ENCODE measurements around the gene DBN1.

The DBN1 gene
- 0 to 1.5 (median 1.2) reads per million in 4 donors for total RNA-seq

GRCh38 chr5:177473443-177474001 is at the start of gene DBN1:
DBN1 (minus strand) TSS chr5:177473634; CDS start chr5:177473521, 113 bp downstream.
- DNase-seq = no peak

GRCh38 chr5:177520916-177521513 is 47.6 kb upstream of the DBN1 start:
- DNase-seq = no peak

GRCh38 chr5:177520271-177520670 is 46.8 kb upstream of the DBN1 start:
- DNase-seq = no peak

GRCh38 chr5:177519463-177520235 is 46.2 kb upstream of the DBN1 start:
- no peak for DNase-seq

- DNase-seq = peak; percentile 91 to 96 (median 92)
Observed at GRCh38 chr5:177516601-177517568, 43.5 kb upstream of the DBN1 start, which contains the start of gene DDX41. DDX41 (minus strand) TSS chr5:177516961; CDS start chr5:177516945, 16 bp downstream.

GRCh38 chr5:177515580-177515979 is 42.1 kb upstream of the DBN1 start:
- no peak for DNase-seq

- DNase-seq = no peak
Observed at GRCh38 chr5:177514541-177514940, 41.1 kb upstream of the DBN1 start.

GRCh38 chr5:177513500-177513899 is 40.1 kb upstream of the DBN1 start:
- DNase-seq = no peak

GRCh38 chr5:177512736-177513380 is 39.4 kb upstream of the DBN1 start:
- DNase-seq = no peak

- no peak for DNase-seq
Observed at GRCh38 chr5:177511796-177512675, 38.6 kb upstream of the DBN1 start.

- DNase-seq = no peak
Observed at GRCh38 chr5:177511181-177511580, 37.7 kb upstream of the DBN1 start.

- DNase-seq = no peak
Observed at GRCh38 chr5:177510567-177511053, 37.2 kb upstream of the DBN1 start.

- no peak for DNase-seq
Observed at GRCh38 chr5:177509991-177510566, 36.6 kb upstream of the DBN1 start.

GRCh38 chr5:177509381-177509951 is 36.0 kb upstream of the DBN1 start, which contains the start of gene DOK3:
DOK3 (minus strand) TSS chr5:177509826; CDS start chr5:177509540, 286 bp downstream.
- DNase-seq = no peak

GRCh38 chr5:177508837-177509236 is 35.4 kb upstream of the DBN1 start:
- no peak for DNase-seq

GRCh38 chr5:177508221-177508611 is 34.8 kb upstream of the DBN1 start:
- no peak for DNase-seq

- DNase-seq = no peak
Observed at GRCh38 chr5:177507596-177508220, 34.3 kb upstream of the DBN1 start.

- no peak for DNase-seq
Observed at GRCh38 chr5:177507165-177507564, 33.7 kb upstream of the DBN1 start.

- DNase-seq = no peak
Observed at GRCh38 chr5:177505075-177505474, 31.6 kb upstream of the DBN1 start.

Measured in T-helper 1 cell (primary cell).